Measurements from ENCODE around the gene ALDH3B1.
A peak's percentile ranks its signal among the peaks of the same experiment; 100 is the strongest.
"Not testable (repeated sequence)": the region's sequence is repeated elsewhere in the genome, so short reads cannot be mapped to it uniquely, and the experiment has no call there.

Gene ALDH3B1

GRCh38 chr11:68010090-68011041 is at the start of gene ALDH3B1:
Gene ALDH3B1, plus strand, starts transcription at chr11:68010327. Its CDS starts 4,971 bp downstream, at chr11:68015298.
- no peak for DNase-seq
- Mint-ChIP-seq H3K9me3 (no peaks in the 10 kb centered on the region), H3K4me1 (ENCODE audit: low read depth) (peaks cover 4% of the 10 kb centered on the region), H3K27ac (no peak within 1 kb of the TSS), H3K36me3 (ENCODE audit: low read depth) (no peaks in the 10 kb centered on the region), H3K4me3 (no peak within 1 kb of the TSS), H3K27me3 (no peaks in the 10 kb centered on the region)

GRCh38 chr11:67963217-67963616 is 46.9 kb upstream of the ALDH3B1 start:
- not testable (repeated sequence) for H3K4me1 Mint-ChIP-seq (ENCODE audit: low read depth); H3K27ac Mint-ChIP-seq; DNase-seq; H3K4me3 Mint-ChIP-seq; H3K27me3 Mint-ChIP-seq; H3K36me3 Mint-ChIP-seq (ENCODE audit: low read depth); H3K9me3 Mint-ChIP-seq

- not testable (repeated sequence) for H3K4me1 Mint-ChIP-seq (ENCODE audit: low read depth); H3K4me3 Mint-ChIP-seq; H3K27ac Mint-ChIP-seq; DNase-seq; H3K9me3 Mint-ChIP-seq; H3K36me3 Mint-ChIP-seq (ENCODE audit: low read depth); H3K27me3 Mint-ChIP-seq
Observed at GRCh38 chr11:67963879-67964278, 46.2 kb upstream of the ALDH3B1 start.

GRCh38 chr11:67964746-67965145 is 45.4 kb upstream of the ALDH3B1 start:
- DNase-seq; H3K27me3 Mint-ChIP-seq; H3K27ac Mint-ChIP-seq; H3K9me3 Mint-ChIP-seq; H3K4me3 Mint-ChIP-seq; H3K36me3 Mint-ChIP-seq (ENCODE audit: low read depth); H3K4me1 Mint-ChIP-seq (ENCODE audit: low read depth): not testable (repeated sequence)

- not testable (repeated sequence) for H3K4me1 Mint-ChIP-seq (ENCODE audit: low read depth); H3K36me3 Mint-ChIP-seq (ENCODE audit: low read depth); DNase-seq; H3K27me3 Mint-ChIP-seq; H3K27ac Mint-ChIP-seq; H3K9me3 Mint-ChIP-seq; H3K4me3 Mint-ChIP-seq
Observed at GRCh38 chr11:67965830-67966348, 44.2 kb upstream of the ALDH3B1 start.

GRCh38 chr11:67974746-67975145 is 35.4 kb upstream of the ALDH3B1 start:
- H3K9me3 Mint-ChIP-seq; H3K27me3 Mint-ChIP-seq; H3K4me3 Mint-ChIP-seq; H3K4me1 Mint-ChIP-seq (ENCODE audit: low read depth); DNase-seq; H3K36me3 Mint-ChIP-seq (ENCODE audit: low read depth); H3K27ac Mint-ChIP-seq: not testable (repeated sequence)

- H3K27ac Mint-ChIP-seq; H3K4me1 Mint-ChIP-seq (ENCODE audit: low read depth): not testable (repeated sequence)
Observed at GRCh38 chr11:67978766-67979418, 31.2 kb upstream of the ALDH3B1 start.

GRCh38 chr11:67981226-67981625 is 28.9 kb upstream of the ALDH3B1 start:
- not testable (repeated sequence) for H3K4me3 Mint-ChIP-seq; H3K9me3 Mint-ChIP-seq; H3K36me3 Mint-ChIP-seq (ENCODE audit: low read depth); H3K4me1 Mint-ChIP-seq (ENCODE audit: low read depth); H3K27ac Mint-ChIP-seq; DNase-seq
- peaks cover 12% of the 10 kb centered on the region for H3K27me3 Mint-ChIP-seq

More at GRCh38 chr11:67978766-67979418, 31.2 kb upstream of the ALDH3B1 start:
- not testable (repeated sequence) for H3K9me3 Mint-ChIP-seq; DNase-seq; H3K36me3 Mint-ChIP-seq (ENCODE audit: low read depth); H3K27me3 Mint-ChIP-seq; H3K4me3 Mint-ChIP-seq

GRCh38 chr11:67982255-67982857 is 27.8 kb upstream of the ALDH3B1 start:
- H3K36me3 Mint-ChIP-seq (ENCODE audit: low read depth); H3K9me3 Mint-ChIP-seq; H3K4me3 Mint-ChIP-seq; H3K27me3 Mint-ChIP-seq; H3K27ac Mint-ChIP-seq; DNase-seq; H3K4me1 Mint-ChIP-seq (ENCODE audit: low read depth): not testable (repeated sequence)

- Mint-ChIP-seq H3K36me3 (ENCODE audit: low read depth) (no peaks in the 10 kb centered on the region), H3K27me3 (peaks cover 5% of the 10 kb centered on the region), H3K27ac (no peak overlapping the region), H3K9me3 (no peaks in the 10 kb centered on the region), H3K4me3 (no peak overlapping the region), H3K4me1 (ENCODE audit: low read depth) (no peaks in the 10 kb centered on the region)
- no peak for DNase-seq
Observed at GRCh38 chr11:67983951-67984350, 26.2 kb upstream of the ALDH3B1 start.

GRCh38 chr11:67985302-67985701 is 24.8 kb upstream of the ALDH3B1 start:
- DNase-seq; H3K4me3 Mint-ChIP-seq; H3K4me1 Mint-ChIP-seq (ENCODE audit: low read depth); H3K36me3 Mint-ChIP-seq (ENCODE audit: low read depth); H3K27ac Mint-ChIP-seq; H3K9me3 Mint-ChIP-seq; H3K27me3 Mint-ChIP-seq: not testable (repeated sequence)

- peak; percentile 49 for DNase-seq
- H3K4me1 Mint-ChIP-seq (ENCODE audit: low read depth); H3K9me3 Mint-ChIP-seq; H3K27me3 Mint-ChIP-seq; H3K27ac Mint-ChIP-seq; H3K4me3 Mint-ChIP-seq; H3K36me3 Mint-ChIP-seq (ENCODE audit: low read depth): not testable (repeated sequence)
Observed at GRCh38 chr11:67990546-67991346, 19.4 kb upstream of the ALDH3B1 start.

GRCh38 chr11:67991347-67992121 is 18.6 kb upstream of the ALDH3B1 start:
- not testable (repeated sequence) for H3K9me3 Mint-ChIP-seq; H3K27me3 Mint-ChIP-seq; H3K4me1 Mint-ChIP-seq (ENCODE audit: low read depth); DNase-seq; H3K36me3 Mint-ChIP-seq (ENCODE audit: low read depth); H3K4me3 Mint-ChIP-seq; H3K27ac Mint-ChIP-seq

GRCh38 chr11:67993821-67994220 is 16.3 kb upstream of the ALDH3B1 start:
- not testable (repeated sequence) for H3K27me3 Mint-ChIP-seq; H3K4me3 Mint-ChIP-seq; H3K36me3 Mint-ChIP-seq (ENCODE audit: low read depth); H3K9me3 Mint-ChIP-seq; H3K27ac Mint-ChIP-seq
- H3K4me1 Mint-ChIP-seq (ENCODE audit: low read depth) = peaks cover 23% of the 10 kb centered on the region
- DNase-seq = peak; percentile 74

Measured in activated T-cell treated with anti-CD3 and anti-CD28 coated beads, Interleukin-2, amount 50 U/mL, for 24 hours (primary cell).